Tibial artery (tissue), 4 donors: ENCODE measurements around the gene ACTN4.

Experiments used
- DNase-seq, 2 donors: peaks; one replicate each; pipeline ENCODE4 v3.0.0-alpha.2; 2019
- H3K27ac ChIP-seq, 2 donors: fragments of 200-600 bp; sonication (generic) in 1 of 2; 1 replicate in 1 of 2; 2 replicates in 1 of 2; pipeline ENCODE4 v1.5.1; 2018 to 2019; ENCODE audit warnings: mild to moderate bottlenecking in 1 of 2
- H3K27me3 ChIP-seq, 2 donors: fragments of 200-600 bp; sonication (generic) in 1 of 2; one replicate each; pipeline versions ENCODE4 v1.5.1 to v1.6.0; 2016 to 2019
- H3K36me3 ChIP-seq, 3 donors: fragments of 200-600 bp; sonication (generic) in 2 of 3; one replicate each; pipeline ENCODE4 v1.5.1; 2016 to 2019; ENCODE audit warnings: mild to moderate bottlenecking in 2 of 3
- H3K4me1 ChIP-seq, 4 donors: fragments of 200-600 bp; sonication (generic) in 2 of 4; 1 replicate in 3 of 4; 2 replicates in 1 of 4; pipeline ENCODE4 v1.5.1; 2016 to 2019
- H3K4me3 ChIP-seq, 2 donors: fragments of 200-600 bp; sonication (generic) in 1 of 2; 1 replicate in 1 of 2; 2 replicates in 1 of 2; pipeline ENCODE4 v1.5.1; 2018 to 2019; ENCODE audit warnings: mild to moderate bottlenecking in 2 of 2
- H3K9me3 ChIP-seq, 3 donors: fragments of 200-600 bp; sonication (generic) in 1 of 3; one replicate each; pipeline ENCODE4 v1.5.1; 2016 to 2019
- CTCF ChIP-seq, 2 experiments: fragments of 200-600 bp in 1 of 2; fragments of 450-650 bp in 1 of 2; IDR thresholded peaks; one replicate each; pipeline ENCODE4 v1.5.1; 2017 to 2019; ENCODE audit warnings: antibody characterized with exemption in 2 of 2, mild to moderate bottlenecking in 1 of 2, moderate library complexity in 1 of 2
- intact Hi-C: fragments of 100-400 bp; cut with DNase I; formaldehyde crosslinking; loops from one replicate; pipeline ENCODE4 v1.15.0; 2023; ENCODE audit warnings: low total_unique reads

The ACTN4 gene

GRCh38 chr19:38707512-38708114 is 60.2 kb downstream of the ACTN4 start:
- intact Hi-C loops: no loop called here
- no peaks in the 10 kb centered on the region for H3K9me3 ChIP-seq
- peak in 1 of 2 donors; percentile 59 for DNase-seq
- peak overlapping the region; percentile 91 to 94 for H3K27ac ChIP-seq
- peaks cover 85 to 95% (median 90%) of the 10 kb centered on the region in 3 donors for H3K36me3 ChIP-seq
- H3K4me3 ChIP-seq: no peak overlapping the region
- H3K27me3 ChIP-seq: no peaks in the 10 kb centered on the region
- TF ChIP-seq CTCF (IDR thresholded peaks at IDR 0.05): no peak
- peaks cover 0 to 100% (median 90%) of the 10 kb centered on the region in 4 donors for H3K4me1 ChIP-seq

- intact Hi-C loops: no loop called here
- TF ChIP-seq CTCF (IDR thresholded peaks at IDR 0.05): no peak
- no peaks in the 10 kb centered on the region for H3K27me3 ChIP-seq
- DNase-seq: no peak
- peaks cover 76 to 90% (median 81%) of the 10 kb centered on the region in 3 donors for H3K36me3 ChIP-seq
- no peak overlapping the region for H3K4me3 ChIP-seq
- no peaks in the 10 kb centered on the region for H3K9me3 ChIP-seq
- peaks cover 0 to 100% (median 94%) of the 10 kb centered on the region in 4 donors for H3K4me1 ChIP-seq
- H3K27ac ChIP-seq: peak overlapping the region; percentile 91 to 94
Measured at GRCh38 chr19:38708413-38709024, 61.1 kb downstream of the ACTN4 start.

GRCh38 chr19:38709119-38709518 is 61.7 kb downstream of the ACTN4 start:
- intact Hi-C loops: no loop called here
- H3K36me3 ChIP-seq: peaks cover 76 to 89% (median 77%) of the 10 kb centered on the region in 3 donors
- H3K27me3 ChIP-seq: no peaks in the 10 kb centered on the region
- peak overlapping the region; percentile 91 to 94 for H3K27ac ChIP-seq
- H3K9me3 ChIP-seq: no peaks in the 10 kb centered on the region
- H3K4me3 ChIP-seq: no peak overlapping the region
- H3K4me1 ChIP-seq: peaks cover 0 to 100% (median 93%) of the 10 kb centered on the region in 4 donors
- DNase-seq: no peak
- no peak for TF ChIP-seq CTCF (IDR thresholded peaks at IDR 0.05)

GRCh38 chr19:38709671-38710415 is 62.4 kb downstream of the ACTN4 start:
- Histone ChIP-seq H3K4me1 (peaks cover 2 to 100% (median 96%) of the 10 kb centered on the region in 4 donors), H3K36me3 (peaks cover 76 to 89% (median 77%) of the 10 kb centered on the region in 3 donors), H3K9me3 (no peaks in the 10 kb centered on the region), H3K4me3 (no peak overlapping the region), H3K27ac (peak overlapping the region; percentile 91 to 94), H3K27me3 (no peaks in the 10 kb centered on the region)
- TF ChIP-seq CTCF (IDR thresholded peaks at IDR 0.05): no peak
- no peak for DNase-seq
- intact Hi-C loops: no loop called here

- Histone ChIP-seq H3K4me3 (no peak overlapping the region), H3K27ac (peak overlapping the region; percentile 91 to 94), H3K36me3 (peaks cover 74 to 86% (median 76%) of the 10 kb centered on the region in 3 donors), H3K27me3 (no peaks in the 10 kb centered on the region), H3K9me3 (no peaks in the 10 kb centered on the region), H3K4me1 (peaks cover 4 to 100% (median 96%) of the 10 kb centered on the region in 4 donors)
- no peak for DNase-seq
- no peak for TF ChIP-seq CTCF (IDR thresholded peaks at IDR 0.05)
- intact Hi-C loops: no loop called here
Measured at GRCh38 chr19:38710416-38710702, 62.9 kb downstream of the ACTN4 start.
